MG63 (cell line): ENCODE results near the gene APPL1. TPM values are rescaled to one million over a fixed set of nuclear protein-coding genes. Genes with fewer than 3 reads are reported as not detected.

Source experiments
- DNase-seq: peaks from one replicate; pipeline ENCODE4 v3.0.0-alpha.2; 2020
- H3K27me3 ChIP-seq: fragments of 250-450 bp; sonication (Bioruptor Pico); 2 replicates; pipeline ENCODE4 v1.5.1; 2020; ENCODE audit warnings: mild to moderate bottlenecking, moderate library complexity
- H3K36me3 ChIP-seq: fragments of 250-450 bp; sonication (Bioruptor Pico); 2 replicates; pipeline ENCODE4 v1.5.1; 2020; ENCODE audit warnings: mild to moderate bottlenecking, moderate library complexity
- H3K4me3 ChIP-seq: fragments of 250-450 bp; sonication (Bioruptor Pico); 2 replicates; pipeline ENCODE4 v1.5.1; 2020; ENCODE audit warnings: mild to moderate bottlenecking, moderate library complexity
- H3K9me3 ChIP-seq: fragments of 250-450 bp; sonication (Bioruptor Pico); 2 replicates; pipeline ENCODE4 v1.5.1; 2020; ENCODE audit warnings: mild to moderate bottlenecking, moderate library complexity
- total RNA-seq: library from RNA; depleted of rRNA; stranded (reverse); fragments of >200 nt; shearing (Covaris generic); gene quantifications from 2 replicates; pipeline ENCODE4 v1.2.3, GENCODE V29; 2014; ENCODE audit warnings: low replicate concordance

The APPL1 gene
- total RNA-seq, 1 experiment from 2014 or later: 23.8 TPM

DNA sequence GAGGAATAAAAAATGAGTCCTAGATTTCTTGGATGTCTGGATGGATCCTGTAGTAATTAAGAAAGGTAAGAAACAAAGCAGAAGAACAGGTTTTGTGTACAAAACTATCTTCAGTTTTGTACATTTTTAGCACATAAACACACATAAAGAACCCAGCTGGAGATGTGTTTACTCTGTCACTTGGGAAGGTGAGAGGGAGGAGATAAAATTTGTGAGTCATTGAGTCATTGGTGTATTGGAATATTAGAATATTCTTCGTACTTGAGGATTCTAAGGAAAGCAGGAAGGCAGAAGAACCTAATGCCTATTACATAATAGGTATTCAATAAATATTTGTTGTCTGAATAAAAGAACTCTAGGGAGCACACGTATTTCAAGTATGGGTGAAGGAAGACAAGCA lies 17.4 kb downstream of the APPL1 start:
- no peak overlapping the region for H3K4me3 ChIP-seq
- no peaks in the 10 kb centered on the region for H3K9me3 ChIP-seq
- H3K36me3 ChIP-seq: peaks cover 21% of the 10 kb centered on the region
- DNase-seq: no peak
- no peaks in the 10 kb centered on the region for H3K27me3 ChIP-seq

DNA sequence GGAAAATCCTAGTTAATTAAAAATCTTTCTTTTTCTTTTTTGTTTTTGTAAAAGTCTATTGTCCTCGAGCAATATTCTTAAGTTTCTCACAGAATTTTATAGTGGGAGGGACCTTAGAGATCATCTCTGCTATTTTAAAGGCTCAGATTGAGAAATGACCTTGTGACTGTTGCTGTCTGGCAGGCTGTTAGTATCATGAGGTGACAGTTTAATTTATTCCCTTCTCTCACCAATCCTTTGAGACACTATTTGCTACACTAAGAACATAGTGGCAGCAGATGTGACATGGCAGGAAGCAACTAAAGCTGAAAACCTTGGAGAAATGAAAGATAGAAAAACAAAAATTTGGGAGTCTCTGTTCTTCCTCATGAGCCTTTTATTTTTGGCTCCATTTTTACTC lies 24.9 kb downstream of the APPL1 start:
- Histone ChIP-seq H3K4me3 (no peak overlapping the region), H3K9me3 (no peaks in the 10 kb centered on the region), H3K27me3 (no peaks in the 10 kb centered on the region), H3K36me3 (no peaks in the 10 kb centered on the region; the same call in 1 of the 2 replicates)
- DNase-seq: no peak

DNA sequence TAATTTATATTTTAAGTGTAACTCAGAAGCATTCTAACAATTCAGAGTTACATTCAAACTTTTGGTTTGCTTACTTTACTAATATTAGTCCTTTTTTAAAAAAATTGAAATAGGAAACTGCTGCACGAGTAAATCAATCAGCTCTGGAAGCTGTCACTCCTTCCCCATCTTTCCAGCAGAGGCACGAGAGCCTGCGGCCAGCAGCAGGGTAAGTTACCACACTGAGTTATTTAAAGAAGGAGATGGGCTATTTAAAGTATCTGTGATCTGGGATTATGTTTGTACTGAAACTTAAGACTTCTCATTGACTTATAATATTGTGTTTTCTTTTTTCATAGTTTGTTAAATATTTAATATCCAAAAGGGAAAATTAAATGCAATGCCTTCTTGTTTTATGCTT lies 29.3 kb downstream of the APPL1 start:
- no peaks in the 10 kb centered on the region for H3K27me3 ChIP-seq
- H3K9me3 ChIP-seq: no peaks in the 10 kb centered on the region
- peaks cover 16% of the 10 kb centered on the region for H3K36me3 ChIP-seq
- no peak for DNase-seq
- H3K4me3 ChIP-seq: no peak overlapping the region

DNA sequence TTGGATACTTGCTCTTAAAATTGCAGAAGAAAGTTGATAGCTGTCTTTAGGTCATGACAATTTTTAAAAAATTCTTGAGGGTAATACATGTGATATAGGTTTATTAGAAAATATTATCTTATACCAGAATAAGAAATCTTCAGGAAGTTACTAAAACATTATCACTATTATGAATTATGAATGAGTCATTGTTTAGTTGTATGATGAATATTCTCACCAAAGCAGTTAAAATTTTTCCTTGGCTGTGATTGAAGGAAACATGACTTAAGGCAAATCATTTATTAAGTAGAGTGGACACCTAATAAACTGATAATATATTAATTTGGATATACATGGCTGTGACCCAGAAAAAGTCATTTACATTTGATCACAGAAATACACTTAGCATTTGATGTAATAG lies 30.1 kb downstream of the APPL1 start:
- DNase-seq: no peak
- peaks cover 17% of the 10 kb centered on the region for H3K36me3 ChIP-seq
- H3K9me3 ChIP-seq: no peaks in the 10 kb centered on the region
- no peak overlapping the region for H3K4me3 ChIP-seq
- no peaks in the 10 kb centered on the region for H3K27me3 ChIP-seq

DNA sequence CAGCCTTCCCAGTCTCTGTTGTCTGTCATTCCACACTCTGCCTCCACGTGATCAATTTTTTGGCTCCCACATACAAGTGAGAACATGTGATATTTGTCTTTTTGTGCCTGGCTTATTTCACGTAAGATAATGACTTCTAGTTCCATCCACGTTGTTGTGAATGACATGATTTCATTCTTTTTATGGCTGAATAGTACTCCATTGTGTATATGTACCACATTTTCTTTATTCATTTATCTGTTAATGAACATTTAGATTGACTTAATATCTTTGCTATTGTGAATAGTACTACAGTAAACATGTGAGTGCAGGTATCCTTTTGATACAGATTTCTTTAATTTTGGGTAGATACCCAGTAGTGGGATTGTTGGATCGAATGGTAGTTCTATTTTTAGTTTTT lies 33.6 kb downstream of the APPL1 start:
- no peaks in the 10 kb centered on the region for H3K9me3 ChIP-seq
- no peaks in the 10 kb centered on the region for H3K27me3 ChIP-seq
- no peak for DNase-seq
- no peak overlapping the region for H3K4me3 ChIP-seq
- H3K36me3 ChIP-seq: peaks cover 33% of the 10 kb centered on the region

DNA sequence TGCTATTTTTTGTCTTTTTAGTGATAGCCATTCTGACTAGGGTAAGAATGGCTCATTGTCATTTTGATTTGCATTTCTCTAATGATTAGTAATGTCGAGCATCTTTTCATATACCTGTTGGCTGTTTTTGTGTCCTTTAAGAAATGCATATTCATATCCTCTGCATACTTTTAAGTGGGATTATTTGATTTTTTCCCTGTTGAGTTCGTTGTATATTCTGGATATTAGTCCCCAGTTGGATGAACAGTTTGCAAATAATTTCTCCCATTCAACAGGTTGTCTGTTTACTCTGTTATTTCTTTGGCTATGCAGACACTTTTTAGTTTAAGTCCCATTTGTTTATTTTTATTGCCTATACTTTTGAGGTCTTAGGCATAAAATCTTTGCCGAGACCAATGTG lies 34.4 kb downstream of the APPL1 start:
- H3K36me3 ChIP-seq: peaks cover 35% of the 10 kb centered on the region

DNA sequence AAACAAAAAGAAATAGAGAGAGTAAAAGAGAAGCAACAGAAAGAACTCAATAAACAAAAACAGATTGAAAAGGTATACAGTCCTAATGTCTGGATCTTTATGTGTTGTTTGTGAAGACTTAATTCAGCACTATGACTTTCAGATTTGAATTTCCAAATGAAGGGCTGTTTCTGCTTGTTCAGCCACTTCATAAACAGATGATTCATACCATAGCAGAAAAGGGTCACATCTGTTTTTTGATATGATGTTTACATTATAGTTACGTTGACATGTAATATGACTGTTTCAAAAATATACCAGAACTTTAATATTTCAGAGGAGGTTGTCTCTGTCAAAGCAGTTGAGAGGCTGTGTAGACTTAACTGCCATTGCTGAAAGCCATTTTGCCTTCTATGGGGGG lies 40.9 kb downstream of the APPL1 start:
- Histone ChIP-seq H3K36me3 (peaks cover 17% of the 10 kb centered on the region), H3K4me3 (no peak overlapping the region), H3K27me3 (no peaks in the 10 kb centered on the region), H3K9me3 (no peaks in the 10 kb centered on the region)
- no peak for DNase-seq

More for the DNA sequence above, 34.4 kb downstream of the APPL1 start:
- Histone ChIP-seq H3K27me3 (no peaks in the 10 kb centered on the region), H3K9me3 (no peaks in the 10 kb centered on the region), H3K4me3 (no peak overlapping the region)
- no peak for DNase-seq

DNA sequence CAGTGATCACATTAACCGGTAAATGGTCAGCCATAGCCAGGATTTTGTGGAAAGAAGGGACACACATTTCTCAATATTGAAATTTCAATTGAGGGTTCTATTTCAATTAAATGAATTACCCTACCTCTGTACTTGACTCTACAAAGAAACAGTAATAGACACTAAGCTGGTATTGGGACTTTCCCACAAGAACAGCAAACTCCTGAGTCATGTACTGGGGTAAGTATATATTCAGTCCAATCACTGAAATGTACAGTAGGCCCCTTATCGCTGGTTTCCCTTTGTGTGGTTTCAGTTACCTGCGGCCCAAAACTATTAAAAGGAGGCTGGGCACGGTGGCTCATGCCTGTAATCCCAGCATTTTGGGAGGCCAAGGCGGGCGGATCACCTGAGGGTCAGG lies 47.3 kb downstream of the APPL1 start:
- Histone ChIP-seq H3K9me3 (no peaks in the 10 kb centered on the region), H3K36me3 (no peaks in the 10 kb centered on the region; the same call in none of the 2 replicates), H3K4me3 (no peak overlapping the region), H3K27me3 (no peaks in the 10 kb centered on the region)
- DNase-seq: no peak

DNA sequence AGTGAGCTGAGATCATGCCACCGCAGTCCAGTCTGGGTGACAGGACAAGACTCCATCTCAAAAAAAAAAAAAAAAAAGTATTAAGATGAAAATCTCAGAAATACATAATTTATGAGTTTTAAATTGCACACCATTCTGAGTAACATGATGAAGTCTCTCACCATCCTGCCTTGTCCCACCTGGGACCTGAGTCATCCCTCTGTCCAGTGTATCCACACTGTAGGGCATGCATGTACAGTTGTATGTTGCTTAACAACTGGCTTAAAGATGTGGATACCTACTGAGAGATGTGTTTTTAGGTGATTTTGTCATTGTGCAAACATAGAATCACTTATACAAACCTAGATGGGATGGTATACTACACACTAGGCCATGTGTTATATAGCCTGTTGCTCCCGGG lies 47.9 kb downstream of the APPL1 start:
- H3K4me3 ChIP-seq: no peak overlapping the region
- H3K36me3 ChIP-seq: no peaks in the 10 kb centered on the region; the same call in none of the 2 replicates
- no peaks in the 10 kb centered on the region for H3K27me3 ChIP-seq
- DNase-seq: no peak
- H3K9me3 ChIP-seq: no peaks in the 10 kb centered on the region

DNA sequence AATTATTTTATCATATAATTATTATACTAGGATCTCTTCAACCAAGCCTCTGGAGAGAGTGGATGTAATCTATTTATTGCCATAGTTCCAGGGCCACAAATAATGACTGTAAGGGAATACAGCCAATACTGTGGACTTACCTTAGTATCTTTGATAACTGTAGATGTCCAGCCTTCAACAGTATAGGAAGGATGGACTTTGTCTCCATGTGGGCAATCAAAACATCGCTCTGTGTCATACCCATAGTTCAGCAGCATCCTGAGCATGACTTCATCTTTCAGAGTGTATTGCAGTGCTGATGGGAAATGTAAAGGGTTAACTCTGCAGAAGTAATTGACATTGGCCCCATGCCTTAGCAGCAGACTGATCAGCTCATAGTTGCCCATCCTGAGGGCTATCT lies 50.7 kb downstream of the APPL1 start:
- no peak overlapping the region for H3K4me3 ChIP-seq
- H3K9me3 ChIP-seq: no peaks in the 10 kb centered on the region
- H3K27me3 ChIP-seq: no peaks in the 10 kb centered on the region
- no peaks in the 10 kb centered on the region; the same call in 1 of the 2 replicates for H3K36me3 ChIP-seq
- no peak for DNase-seq

DNA sequence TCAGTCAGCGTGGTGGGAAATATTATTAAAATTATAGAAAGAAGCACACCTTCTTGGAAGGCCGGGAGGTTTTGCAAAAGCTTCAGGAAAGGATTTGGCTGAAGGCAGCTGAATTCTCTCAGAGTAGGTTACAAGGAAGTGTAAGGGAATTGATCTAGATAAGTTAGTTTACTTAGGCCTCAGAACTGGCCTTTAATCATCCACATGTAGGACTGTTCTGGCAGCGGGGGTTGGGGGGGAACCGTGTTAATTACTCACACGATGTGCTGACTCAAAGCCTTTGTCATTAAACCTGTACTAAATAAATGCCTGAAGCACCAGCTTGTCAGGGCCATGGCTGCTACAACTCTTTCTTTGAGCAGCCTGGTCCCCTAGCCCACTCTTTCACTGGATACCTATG lies 52.2 kb downstream of the APPL1 start:
- DNase-seq: no peak
- Histone ChIP-seq H3K27me3 (no peaks in the 10 kb centered on the region), H3K36me3 (no peaks in the 10 kb centered on the region), H3K4me3 (no peak overlapping the region), H3K9me3 (no peaks in the 10 kb centered on the region)

DNA sequence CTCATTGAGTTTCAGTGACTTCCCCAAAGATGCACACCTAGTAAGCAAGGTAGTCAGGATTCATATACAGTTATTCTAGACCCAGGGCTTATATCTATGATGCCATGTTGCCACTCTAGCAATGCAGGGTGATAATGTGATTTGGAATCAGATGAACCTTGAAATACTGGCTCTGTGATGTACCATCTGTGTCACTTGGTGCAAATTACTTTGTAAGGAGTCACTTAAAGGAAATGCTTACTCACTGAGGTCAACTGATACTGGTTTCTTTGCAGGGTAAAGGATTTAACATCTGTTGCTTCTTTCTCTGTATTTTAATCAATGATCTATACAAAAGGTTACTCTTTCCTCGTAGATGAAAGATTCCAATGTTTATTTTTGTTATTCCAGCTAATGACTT lies 54.2 kb downstream of the APPL1 start:
- 0 out of 2 replicates have a peak, but pooled peaks cover 2% of the 10 kb centered on the region for H3K9me3 ChIP-seq
- no peaks in the 10 kb centered on the region for H3K36me3 ChIP-seq
- DNase-seq: no peak
- no peaks in the 10 kb centered on the region for H3K27me3 ChIP-seq
- H3K4me3 ChIP-seq: no peak overlapping the region

DNA sequence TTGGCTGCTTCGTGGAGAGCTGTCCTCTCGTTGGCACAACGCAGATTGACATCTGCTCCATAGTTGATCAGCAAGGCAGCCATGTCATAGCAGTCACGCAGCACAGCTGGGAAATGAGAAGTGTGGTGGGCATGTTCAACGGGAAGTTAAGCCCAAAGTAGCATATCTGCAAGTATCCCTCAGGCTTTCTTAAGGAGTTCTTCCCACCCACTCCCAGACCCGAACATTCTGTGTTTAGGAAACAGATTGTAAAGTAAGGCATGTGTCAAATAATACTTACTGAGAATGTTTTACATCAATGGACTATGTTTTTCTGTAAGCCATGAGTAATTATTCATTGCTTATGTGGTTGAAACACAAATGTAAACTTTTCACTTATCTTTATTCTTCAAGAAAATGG lies 55.8 kb downstream of the APPL1 start:
- no peak overlapping the region for H3K4me3 ChIP-seq
- H3K9me3 ChIP-seq: 0 out of 2 replicates have a peak, but pooled peaks cover 2% of the 10 kb centered on the region
- no peaks in the 10 kb centered on the region for H3K27me3 ChIP-seq
- H3K36me3 ChIP-seq: no peaks in the 10 kb centered on the region
- DNase-seq: no peak

DNA sequence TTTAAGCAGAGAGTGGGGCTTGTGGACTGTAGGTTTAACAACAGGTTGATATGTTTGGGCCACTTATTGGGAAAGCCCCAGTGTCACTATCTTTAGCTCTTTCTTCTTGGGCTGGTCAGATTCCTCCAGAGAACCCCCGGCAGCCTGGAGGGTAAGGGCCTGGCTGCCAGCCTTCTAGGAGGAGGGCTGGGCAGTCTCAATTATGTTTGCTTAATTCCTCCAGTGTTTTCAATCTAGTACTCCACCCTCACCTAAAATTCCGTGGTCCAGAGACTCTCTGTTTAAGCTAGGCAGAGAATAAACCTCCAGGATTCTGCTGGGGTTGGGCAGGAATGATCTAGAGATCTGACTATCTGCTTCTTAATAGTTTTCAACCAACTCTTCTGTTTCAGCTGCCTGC lies 59.7 kb downstream of the APPL1 start:
- H3K9me3 ChIP-seq: 0 out of 2 replicates have a peak, but pooled peaks cover 2% of the 10 kb centered on the region
- H3K27me3 ChIP-seq: no peaks in the 10 kb centered on the region
- H3K4me3 ChIP-seq: no peak overlapping the region
- DNase-seq: no peak
- no peaks in the 10 kb centered on the region for H3K36me3 ChIP-seq

DNA sequence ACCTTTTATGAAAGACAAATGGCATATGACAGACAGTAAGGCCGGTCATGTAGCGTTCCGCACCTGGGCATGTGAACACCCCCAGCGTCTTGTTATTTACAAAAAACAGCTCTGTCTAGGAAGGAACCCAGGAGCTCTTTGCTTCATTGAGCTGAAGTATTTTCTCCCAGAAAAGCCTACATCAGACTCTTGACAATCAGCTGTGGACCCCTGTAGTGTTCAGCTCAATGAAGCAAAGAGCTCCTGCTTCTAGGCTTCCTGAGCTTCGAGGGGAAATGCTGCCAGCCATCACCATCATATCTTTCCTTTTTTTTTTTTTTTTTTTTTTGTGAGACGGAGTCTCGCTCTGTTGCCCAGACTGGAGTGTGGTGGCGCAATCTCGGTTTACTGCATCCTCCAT lies 60.9 kb downstream of the APPL1 start:
- H3K36me3 ChIP-seq: no peaks in the 10 kb centered on the region
- H3K27me3 ChIP-seq: no peaks in the 10 kb centered on the region
- no peak overlapping the region for H3K4me3 ChIP-seq
- H3K9me3 ChIP-seq: 0 out of 2 replicates have a peak, but pooled peaks cover 2% of the 10 kb centered on the region
- no peak for DNase-seq

DNA sequence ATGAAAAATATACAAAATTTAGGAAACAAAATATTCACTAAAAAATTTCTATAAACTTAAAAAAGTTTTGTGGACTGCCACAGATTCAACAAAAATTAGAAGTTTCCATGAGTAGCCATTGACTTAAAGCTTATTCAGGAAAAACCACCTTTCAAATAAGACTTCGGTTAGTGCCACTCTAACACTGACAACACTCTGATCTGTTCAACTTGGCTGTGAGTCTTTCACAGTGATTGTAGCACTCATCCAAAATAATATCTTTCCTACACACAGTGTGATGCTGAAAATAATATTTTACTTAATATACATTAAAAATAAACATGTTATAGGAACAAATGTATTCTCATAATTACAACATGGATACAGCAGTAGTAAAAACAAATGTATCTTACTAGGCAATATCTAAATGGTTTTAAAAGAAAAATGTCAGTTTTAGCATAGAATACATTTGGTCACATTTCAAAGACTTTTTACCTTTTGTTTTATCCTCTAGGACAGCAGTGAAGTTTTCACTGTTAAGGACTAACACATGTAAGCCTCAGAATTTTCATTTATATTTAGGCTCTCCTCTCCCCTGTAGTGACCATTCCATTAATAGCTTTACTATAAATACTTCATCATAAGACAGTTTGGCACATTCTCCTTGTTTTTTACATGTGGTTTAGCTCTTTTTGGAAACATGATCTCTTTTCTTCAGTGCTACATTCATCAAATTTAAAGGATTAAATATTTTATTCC lies 64.8 kb downstream of the APPL1 start, which contains the start of gene ASB14:
Gene ASB14 (minus strand): TSS at position 527 of the 738 bp plus-strand sequence. CDS start 652 bp downstream, outside the sequence.
- Histone ChIP-seq H3K9me3 (no peaks in the 10 kb centered on the region), H3K27me3 (no peaks in the 10 kb centered on the region), H3K4me3 (no peak within 1 kb of the TSS), H3K36me3 (no peaks in the 10 kb centered on the region)
- DNase-seq: no peak

DNA sequence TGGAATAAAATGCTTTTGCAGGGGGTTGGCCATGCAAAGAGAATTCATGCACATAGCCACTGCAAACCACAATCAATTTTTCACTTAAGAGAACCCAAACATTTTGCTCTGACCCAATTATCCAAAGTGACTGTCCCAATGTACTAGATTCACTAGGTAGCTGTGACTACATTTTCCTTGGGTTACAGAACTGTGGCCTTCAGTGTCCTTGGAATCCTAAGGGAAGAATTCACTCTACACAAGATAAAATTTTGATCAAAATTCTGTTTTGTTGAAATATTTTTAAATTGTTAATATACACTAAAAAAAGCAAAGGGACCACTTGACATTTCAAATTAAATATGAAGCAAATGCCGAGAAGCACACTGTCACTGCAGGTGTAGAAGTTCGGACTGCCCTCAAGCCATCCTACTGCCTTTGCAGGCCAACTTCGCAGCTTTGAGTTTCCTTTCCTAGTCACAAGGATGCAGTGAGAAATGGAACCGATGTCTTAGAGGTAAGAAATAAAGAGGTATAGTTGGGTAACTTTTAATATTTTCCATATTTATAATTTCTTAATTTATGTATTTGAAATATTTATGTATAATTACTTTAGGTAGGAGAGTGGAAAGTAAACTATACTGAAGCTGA lies 65.5 kb downstream of the APPL1 start:
- DNase-seq: no peak
- Histone ChIP-seq H3K9me3 (no peaks in the 10 kb centered on the region), H3K36me3 (no peaks in the 10 kb centered on the region), H3K4me3 (no peak overlapping the region), H3K27me3 (no peaks in the 10 kb centered on the region)

DNA sequence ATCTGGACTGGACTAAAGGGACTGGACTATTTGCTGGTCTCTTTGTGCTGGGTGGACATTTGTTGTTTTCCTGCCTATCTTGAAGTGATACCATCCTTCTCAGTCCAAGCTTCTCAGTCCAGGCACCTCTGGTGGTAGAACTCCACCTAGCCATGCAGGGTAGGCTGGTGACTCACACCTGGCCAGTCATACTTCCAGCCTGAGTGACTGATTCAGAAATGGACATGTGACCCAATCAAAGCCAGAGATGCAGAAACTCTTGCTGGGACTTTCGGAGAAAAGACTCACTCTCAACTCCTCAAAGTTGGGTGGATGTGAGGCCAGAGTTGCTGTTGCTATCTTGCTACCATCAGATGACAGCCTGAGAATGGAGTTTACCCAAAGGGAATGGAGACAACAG lies 70.5 kb downstream of the APPL1 start:
- DNase-seq: peak; percentile 30
- Histone ChIP-seq H3K36me3 (no peaks in the 10 kb centered on the region), H3K9me3 (no peaks in the 10 kb centered on the region), H3K4me3 (no peak overlapping the region), H3K27me3 (no peaks in the 10 kb centered on the region)
